GM23338 (cell line): ENCODE data around the gene IL11. TPM values are rescaled to one million over a fixed set of nuclear protein-coding genes. Genes with fewer than 3 reads are reported as not detected.
"Not testable (repeated sequence)": the region's sequence is repeated elsewhere in the genome, so short reads cannot be mapped to it uniquely, and the experiment has no call there.

Experiments used
- ATAC-seq: fragments of 200-7000 bp; cut with Tn5 transposase; 3 replicates; pipeline ENCODE4 v1.9.1; 2020
- DNase-seq: peaks from one replicate; pipeline ENCODE4 v3.0.0-alpha.2; 2015; ENCODE audit warnings: low spot score
- H2AFZ ChIP-seq: fragments of 200-600 bp; sonication (generic); 2 replicates; pipeline ENCODE4 v1.8.0; 2016; ENCODE audit warnings: antibody characterized with exemption, mild to moderate bottlenecking, moderate library complexity
- H3F3A ChIP-seq: fragments of 200-600 bp; sonication (generic); replicated peaks from 2 replicates; pipeline ENCODE4 v1.8.0; 2017; ENCODE audit warnings: antibody characterized with exemption, mixed run types, low read depth
- H3K27ac ChIP-seq: fragments of 200-600 bp; sonication (generic); 2 replicates; pipeline ENCODE4 v1.6.1; 2016; ENCODE audit warnings: low read depth
- H3K27me3 ChIP-seq: fragments of 200-600 bp; sonication (generic); 2 replicates; pipeline ENCODE4 v1.8.0; 2016; ENCODE audit warnings: mild to moderate bottlenecking, mixed run types, moderate library complexity; ENCODE audit not compliant: insufficient read depth
- H3K36me3 ChIP-seq: fragments of 200-600 bp; sonication (generic); 2 replicates; pipeline ENCODE4 v1.8.0; 2016; ENCODE audit warnings: mild to moderate bottlenecking; ENCODE audit not compliant: insufficient read depth
- H3K4me1 ChIP-seq: fragments of 200-600 bp; sonication (generic); 2 replicates; pipeline ENCODE4 v1.8.0; 2016; ENCODE audit warnings: mild to moderate bottlenecking, moderate library complexity; ENCODE audit not compliant: insufficient read depth
- H3K4me2 ChIP-seq: fragments of 200-600 bp; sonication (generic); 2 replicates; pipeline ENCODE4 v1.7.1; 2017; ENCODE audit warnings: mixed run types
- H3K4me3 ChIP-seq: fragments of 200-600 bp; sonication (generic); 2 replicates; pipeline ENCODE4 v1.6.1; 2016; ENCODE audit warnings: mixed run types
- H3K79me2 ChIP-seq: fragments of 200-600 bp; sonication (generic); replicated peaks from 2 replicates; pipeline ENCODE4 v1.8.0; 2017; ENCODE audit warnings: mild to moderate bottlenecking; ENCODE audit not compliant: insufficient read depth
- H3K9me2 ChIP-seq: fragments of 200-600 bp; sonication (generic); 2 replicates; pipeline ENCODE4 v1.8.0; 2017; ENCODE audit not compliant: insufficient read depth
- H4K20me1 ChIP-seq: fragments of 200-600 bp; sonication (generic); replicated peaks from 2 replicates; pipeline ENCODE4 v1.8.0; 2017; ENCODE audit warnings: mild to moderate bottlenecking; ENCODE audit not compliant: insufficient read depth
- H3K27ac Mint-ChIP-seq: 2 replicates; pipeline ENCODE4 v1.8.0; 2020; ENCODE audit warnings: inconsistent platforms, mild to moderate bottlenecking, moderate library complexity, mixed read lengths
- H3K27me3 Mint-ChIP-seq: 3 replicates; pipeline ENCODE4 v1.8.0; 2022; ENCODE audit warnings: low read depth, mild to moderate bottlenecking, moderate library complexity, mixed read lengths, inconsistent platforms; ENCODE audit not compliant: insufficient read depth, poor library complexity
- H3K36me3 Mint-ChIP-seq: 3 replicates; pipeline ENCODE4 v1.8.0; 2021; ENCODE audit warnings: low read depth, mild to moderate bottlenecking, inconsistent platforms, moderate library complexity, mixed read lengths
- H3K4me1 Mint-ChIP-seq: 3 replicates; pipeline ENCODE4 v1.8.0; 2020; ENCODE audit warnings: mild to moderate bottlenecking, inconsistent platforms, mixed read lengths
- H3K4me3 Mint-ChIP-seq: 3 replicates; pipeline ENCODE4 v1.8.0; 2021; ENCODE audit warnings: moderate library complexity, mild to moderate bottlenecking, inconsistent platforms, mixed read lengths
- H3K9me3 Mint-ChIP-seq: 3 replicates; pipeline ENCODE4 v1.8.0; 2020; ENCODE audit warnings: moderate library complexity, mild to moderate bottlenecking, inconsistent platforms, mixed read lengths
- CREB1 ChIP-seq: fragments of 250-450 bp; sonication (Bioruptor Pico); IDR thresholded peaks from 2 replicates; pipeline ENCODE4 v1.5.0; 2020; ENCODE audit warnings: low read depth, mild to moderate bottlenecking, moderate library complexity
- EZH2phosphoT487 ChIP-seq: fragments of 200-600 bp; sonication (generic); IDR thresholded peaks from one replicate; pipeline ENCODE4 v1.8.1; 2018; ENCODE audit warnings: antibody characterized with exemption; ENCODE audit not compliant: unreplicated experiment
- JUNB ChIP-seq: IDR thresholded peaks from one replicate; pipeline ENCODE4 v1.6.1; 2016; ENCODE audit warnings: antibody characterized with exemption; ENCODE audit not compliant: unreplicated experiment
- NANOG ChIP-seq: IDR thresholded peaks from 2 replicates; pipeline ENCODE4 v1.6.1; 2016; ENCODE audit warnings: antibody characterized with exemption, borderline replicate concordance
- POLR2AphosphoS5 ChIP-seq: IDR thresholded peaks from 2 replicates; pipeline ENCODE4 v1.6.1; 2016; ENCODE audit warnings: antibody characterized with exemption, low read depth
- STAT1 ChIP-seq: IDR thresholded peaks from one replicate; pipeline ENCODE4 v1.6.1; 2016; ENCODE audit warnings: antibody characterized with exemption; ENCODE audit not compliant: unreplicated experiment
- ZNF331 ChIP-seq: fragments of 250-450 bp; sonication (Bioruptor Pico); IDR thresholded peaks from 2 replicates; pipeline ENCODE4 v1.5.0; 2020; ENCODE audit warnings: low read depth, mild to moderate bottlenecking, moderate library complexity
- polyA plus RNA-seq: library from polyadenylated mRNA; unstranded; fragments of >200 nt; fragmentation: Nextera tagmentation; extraction: Ambion mirVana; gene quantifications from 2 replicates; pipeline ENCODE4 v1.2.1, GENCODE V29; 2016
- total RNA-seq: library from RNA; depleted of rRNA; stranded (reverse); fragments of >200 nt; shearing (Covaris generic); gene quantifications from 2 replicates; pipeline ENCODE4 v1.2.3, GENCODE V29; 2014
- TF ChIP-seq, protein P1 (sequence below): fragments of 250-450 bp; sonication (Bioruptor Pico); IDR thresholded peaks from 2 replicates; pipeline ENCODE4 v1.5.0; 2020; ENCODE audit warnings: mild to moderate bottlenecking, moderate library complexity
- TF ChIP-seq, protein P2 (sequence below): IDR thresholded peaks from 2 replicates; pipeline ENCODE4 v1.6.1; 2016; ENCODE audit warnings: antibody characterized with exemption

The IL11 gene
- total and polyA plus RNA-seq, 2 experiments from 2014 or later, result 0.58 to 2.2 TPM

DNA sequence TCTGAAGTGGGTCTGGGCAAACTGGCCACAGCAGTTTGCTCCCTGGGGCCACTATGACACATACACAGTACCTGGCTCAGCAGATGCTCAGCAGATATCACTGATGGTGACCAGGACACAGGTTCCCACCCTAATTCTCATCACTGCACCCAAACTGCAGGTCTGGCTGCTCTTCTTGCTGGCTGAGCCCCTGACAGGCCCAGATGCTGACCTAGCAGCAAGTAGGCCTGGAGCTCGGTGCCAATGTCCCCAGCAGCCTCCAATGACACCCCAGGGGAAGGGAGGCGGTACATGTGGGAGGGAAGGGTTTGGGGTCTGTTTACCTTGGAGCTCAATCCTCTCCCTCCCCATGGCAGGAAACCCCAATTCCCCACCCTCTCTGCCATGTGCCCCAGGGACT lies 32.2 kb upstream of the IL11 start (continued):
- TF ChIP-seq, protein P1, sequence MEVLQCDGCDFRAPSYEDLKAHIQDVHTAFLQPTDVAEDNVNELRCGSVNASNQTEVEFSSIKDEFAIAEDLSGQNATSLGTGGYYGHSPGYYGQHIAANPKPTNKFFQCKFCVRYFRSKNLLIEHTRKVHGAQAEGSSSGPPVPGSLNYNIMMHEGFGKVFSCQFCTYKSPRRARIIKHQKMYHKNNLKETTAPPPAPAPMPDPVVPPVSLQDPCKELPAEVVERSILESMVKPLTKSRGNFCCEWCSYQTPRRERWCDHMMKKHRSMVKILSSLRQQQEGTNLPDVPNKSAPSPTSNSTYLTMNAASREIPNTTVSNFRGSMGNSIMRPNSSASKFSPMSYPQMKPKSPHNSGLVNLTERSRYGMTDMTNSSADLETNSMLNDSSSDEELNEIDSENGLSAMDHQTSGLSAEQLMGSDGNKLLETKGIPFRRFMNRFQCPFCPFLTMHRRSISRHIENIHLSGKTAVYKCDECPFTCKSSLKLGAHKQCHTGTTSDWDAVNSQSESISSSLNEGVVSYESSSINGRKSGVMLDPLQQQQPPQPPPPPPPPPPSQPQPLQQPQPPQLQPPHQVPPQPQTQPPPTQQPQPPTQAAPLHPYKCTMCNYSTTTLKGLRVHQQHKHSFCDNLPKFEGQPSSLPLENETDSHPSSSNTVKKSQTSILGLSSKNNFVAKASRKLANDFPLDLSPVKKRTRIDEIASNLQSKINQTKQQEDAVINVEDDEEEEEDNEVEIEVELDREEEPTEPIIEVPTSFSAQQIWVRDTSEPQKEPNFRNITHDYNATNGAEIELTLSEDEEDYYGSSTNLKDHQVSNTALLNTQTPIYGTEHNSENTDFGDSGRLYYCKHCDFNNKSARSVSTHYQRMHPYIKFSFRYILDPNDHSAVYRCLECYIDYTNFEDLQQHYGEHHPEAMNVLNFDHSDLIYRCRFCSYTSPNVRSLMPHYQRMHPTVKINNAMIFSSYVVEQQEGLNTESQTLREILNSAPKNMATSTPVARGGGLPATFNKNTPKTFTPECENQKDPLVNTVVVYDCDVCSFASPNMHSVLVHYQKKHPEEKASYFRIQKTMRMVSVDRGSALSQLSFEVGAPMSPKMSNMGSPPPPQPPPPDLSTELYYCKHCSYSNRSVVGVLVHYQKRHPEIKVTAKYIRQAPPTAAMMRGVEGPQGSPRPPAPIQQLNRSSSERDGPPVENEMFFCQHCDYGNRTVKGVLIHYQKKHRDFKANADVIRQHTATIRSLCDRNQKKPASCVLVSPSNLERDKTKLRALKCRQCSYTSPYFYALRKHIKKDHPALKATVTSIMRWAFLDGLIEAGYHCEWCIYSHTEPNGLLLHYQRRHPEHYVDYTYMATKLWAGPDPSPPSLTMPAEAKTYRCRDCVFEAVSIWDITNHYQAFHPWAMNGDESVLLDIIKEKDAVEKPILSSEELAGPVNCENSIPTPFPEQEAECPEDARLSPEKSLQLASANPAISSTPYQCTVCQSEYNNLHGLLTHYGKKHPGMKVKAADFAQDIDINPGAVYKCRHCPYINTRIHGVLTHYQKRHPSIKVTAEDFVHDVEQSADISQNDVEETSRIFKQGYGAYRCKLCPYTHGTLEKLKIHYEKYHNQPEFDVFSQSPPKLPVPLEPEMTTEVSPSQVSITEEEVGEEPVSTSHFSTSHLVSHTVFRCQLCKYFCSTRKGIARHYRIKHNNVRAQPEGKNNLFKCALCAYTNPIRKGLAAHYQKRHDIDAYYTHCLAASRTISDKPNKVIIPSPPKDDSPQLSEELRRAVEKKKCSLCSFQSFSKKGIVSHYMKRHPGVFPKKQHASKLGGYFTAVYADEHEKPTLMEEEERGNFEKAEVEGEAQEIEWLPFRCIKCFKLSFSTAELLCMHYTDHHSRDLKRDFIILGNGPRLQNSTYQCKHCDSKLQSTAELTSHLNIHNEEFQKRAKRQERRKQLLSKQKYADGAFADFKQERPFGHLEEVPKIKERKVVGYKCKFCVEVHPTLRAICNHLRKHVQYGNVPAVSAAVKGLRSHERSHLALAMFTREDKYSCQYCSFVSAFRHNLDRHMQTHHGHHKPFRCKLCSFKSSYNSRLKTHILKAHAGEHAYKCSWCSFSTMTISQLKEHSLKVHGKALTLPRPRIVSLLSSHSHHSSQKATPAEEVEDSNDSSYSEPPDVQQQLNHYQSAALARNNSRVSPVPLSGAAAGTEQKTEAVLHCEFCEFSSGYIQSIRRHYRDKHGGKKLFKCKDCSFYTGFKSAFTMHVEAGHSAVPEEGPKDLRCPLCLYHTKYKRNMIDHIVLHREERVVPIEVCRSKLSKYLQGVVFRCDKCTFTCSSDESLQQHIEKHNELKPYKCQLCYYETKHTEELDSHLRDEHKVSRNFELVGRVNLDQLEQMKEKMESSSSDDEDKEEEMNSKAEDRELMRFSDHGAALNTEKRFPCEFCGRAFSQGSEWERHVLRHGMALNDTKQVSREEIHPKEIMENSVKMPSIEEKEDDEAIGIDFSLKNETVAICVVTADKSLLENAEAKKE (CRISPR knock-in tag), result no peak

DNA sequence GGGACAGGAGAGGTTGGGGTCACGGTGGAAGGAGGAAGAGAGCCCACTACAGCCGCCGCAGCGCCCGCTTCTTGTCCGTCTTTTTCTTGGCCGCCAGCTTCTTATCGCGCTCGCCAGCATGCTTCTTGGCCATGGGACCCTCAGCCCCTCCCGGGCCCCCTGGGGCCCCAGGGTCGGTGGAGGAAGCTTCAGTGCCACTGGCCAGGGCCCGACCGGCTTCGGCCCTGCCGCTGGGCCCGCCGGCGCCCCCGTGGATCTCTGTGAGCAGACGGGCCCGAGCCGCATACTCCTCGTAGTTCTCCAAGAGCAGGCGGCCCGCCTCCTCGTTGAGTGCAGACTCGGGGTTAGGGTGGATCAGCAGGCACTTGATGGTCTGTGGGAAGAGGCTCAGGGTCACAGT lies 31.1 kb upstream of the IL11 start:
- Histone ChIP-seq H3K36me3 (peaks cover 47% of the 10 kb centered on the region), H3K4me1 (peaks cover 20% of the 10 kb centered on the region), H4K20me1 (peaks cover 51% of the 10 kb centered on the region), H3K79me2 (peaks cover 34% of the 10 kb centered on the region), H3F3A (peaks cover 64% of the 10 kb centered on the region)
- H3K4me2 ChIP-seq, H3K9me2 ChIP-seq, H3K27me3 ChIP-seq, H3K27ac Mint-ChIP-seq, DNase-seq, H2AFZ ChIP-seq, H3K27me3 Mint-ChIP-seq, H3K4me3 Mint-ChIP-seq, H3K9me3 Mint-ChIP-seq, H3K27ac ChIP-seq, H3K4me3 ChIP-seq: not testable (repeated sequence)
- H3K4me1 Mint-ChIP-seq, result peaks cover 25% of the 10 kb centered on the region
- ATAC-seq, result peak; percentile 14; the same call in 2 of the 3 replicates
- peaks cover 59% of the 10 kb centered on the region for H3K36me3 Mint-ChIP-seq

DNA sequence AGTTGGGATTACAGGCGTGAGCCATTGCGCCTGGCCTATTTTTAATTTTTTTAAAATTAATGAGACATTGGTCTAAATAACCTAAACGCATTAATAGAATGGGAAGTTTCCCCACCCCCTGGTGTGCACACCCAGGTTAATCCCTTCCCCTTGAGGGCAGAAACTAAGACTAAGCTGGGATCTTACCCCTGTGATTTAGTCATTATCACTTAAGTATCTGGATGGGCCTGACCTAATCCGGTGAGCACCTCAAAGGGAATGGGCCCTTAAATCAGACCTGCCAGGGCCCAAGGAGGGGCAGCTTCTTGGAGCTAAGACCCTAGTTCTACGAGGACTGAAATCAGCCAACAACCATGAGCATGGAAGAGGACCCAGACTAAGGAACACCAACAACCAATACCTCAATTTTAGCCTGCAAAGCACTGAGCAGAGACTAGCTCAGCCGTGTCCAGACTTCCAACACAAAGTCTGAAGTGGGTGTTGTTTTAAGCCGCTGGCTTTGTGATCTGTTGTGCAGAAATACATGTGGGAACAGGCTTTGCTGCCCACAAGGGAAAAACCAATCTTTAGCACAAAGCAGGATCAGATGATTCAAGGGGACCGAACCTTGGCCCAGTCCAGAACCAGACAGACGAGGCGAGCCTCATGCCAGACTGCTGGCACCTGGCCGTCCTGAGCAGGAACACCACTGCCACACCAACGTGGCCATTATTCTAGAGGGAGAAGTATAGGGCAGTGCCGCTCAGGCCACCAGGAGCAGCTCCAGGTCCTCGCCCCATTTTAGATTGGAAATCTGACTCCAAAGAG lies 30.2 kb upstream of the IL11 start:
- Histone ChIP-seq H3K27ac (peak overlapping the region; percentile 89), H3K36me3 (peaks cover 38% of the 10 kb centered on the region), H3K4me1 (peaks cover 11% of the 10 kb centered on the region), H4K20me1 (peaks cover 42% of the 10 kb centered on the region), H3K4me3 (no peak overlapping the region), H3K9me2 (no peaks in the 10 kb centered on the region), H3F3A (peaks cover 55% of the 10 kb centered on the region), H3K4me2 (no peak overlapping the region), H2AFZ (no peak overlapping the region), H3K79me2 (peaks cover 25% of the 10 kb centered on the region), H3K27me3 (no peaks in the 10 kb centered on the region)
- peaks cover 15% of the 10 kb centered on the region for H3K4me1 Mint-ChIP-seq
- DNase-seq (no peak), ATAC-seq (peak; percentile 12; the same call in 1 of the 3 replicates)
- H3K36me3 Mint-ChIP-seq, result peaks cover 50% of the 10 kb centered on the region
- no peak overlapping the region for H3K27ac Mint-ChIP-seq
- H3K27me3 Mint-ChIP-seq, result peaks cover 6% of the 10 kb centered on the region
- no peaks in the 10 kb centered on the region; the same call in 2 of the 3 replicates for H3K9me3 Mint-ChIP-seq
- H3K4me3 Mint-ChIP-seq, result no peak overlapping the region; the same call in 2 of the 3 replicates
- TF ChIP-seq POLR2AphosphoS5 (no peak; the same call in none of the 2 replicates), ZNF331 (CRISPR knock-in tag) (no peak), EZH2phosphoT487 (no peak), NANOG (no peak), JUNB (no peak), CREB1 (CRISPR knock-in tag) (no peak), STAT1 (no peak)
- TF ChIP-seq, protein P2, sequence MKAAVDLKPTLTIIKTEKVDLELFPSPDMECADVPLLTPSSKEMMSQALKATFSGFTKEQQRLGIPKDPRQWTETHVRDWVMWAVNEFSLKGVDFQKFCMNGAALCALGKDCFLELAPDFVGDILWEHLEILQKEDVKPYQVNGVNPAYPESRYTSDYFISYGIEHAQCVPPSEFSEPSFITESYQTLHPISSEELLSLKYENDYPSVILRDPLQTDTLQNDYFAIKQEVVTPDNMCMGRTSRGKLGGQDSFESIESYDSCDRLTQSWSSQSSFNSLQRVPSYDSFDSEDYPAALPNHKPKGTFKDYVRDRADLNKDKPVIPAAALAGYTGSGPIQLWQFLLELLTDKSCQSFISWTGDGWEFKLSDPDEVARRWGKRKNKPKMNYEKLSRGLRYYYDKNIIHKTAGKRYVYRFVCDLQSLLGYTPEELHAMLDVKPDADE, result no peak
